AG04450 (cell line): ENCODE data around the gene PRRG1. TPM values are rescaled to one million over a fixed set of nuclear protein-coding genes. Genes with fewer than 3 reads are reported as not detected.

Experiments used
- CTCF ChIA-PET: fragments of 300-600, 350-600 bp; formaldehyde crosslinking; extraction: SDS; loops from one replicate; lab custom pipeline; 2022; ENCODE audit warnings: antibody characterized with exemption, inconsistent platforms; lab: Charles Lee
- POLR2A ChIA-PET: fragments of 350-600 bp; formaldehyde crosslinking; extraction: SDS; loops from one replicate; lab custom pipeline; 2021; ENCODE audit warnings: antibody characterized with exemption, inconsistent platforms; lab: Yijun Ruan, JAX
- DNase-seq: peaks from one replicate; pipeline ENCODE4 v3.0.0-alpha.2; 2011; ENCODE audit warnings: low read depth, low spot score
- H3K27ac ChIP-seq: one replicate; pipeline ENCODE4 v1.5.1; 2012; ENCODE audit warnings: low read depth, low read length, control low read depth
- H3K27me3 ChIP-seq: one replicate; pipeline ENCODE4 v1.6.0; 2012; ENCODE audit warnings: low read length; ENCODE audit not compliant: control insufficient read depth, insufficient read depth
- H3K4me3 ChIP-seq: 2 replicates; pipeline ENCODE4 v1.5.1; 2011; ENCODE audit warnings: mild to moderate bottlenecking, low read depth, low read length, control low read depth
- H3K9me3 ChIP-seq: 2 replicates; pipeline ENCODE4 v1.5.1; 2012; ENCODE audit warnings: low read length; ENCODE audit not compliant: control insufficient read depth, insufficient read depth
- polyA plus RNA-seq: library from polyadenylated mRNA; depleted of rRNA; stranded (reverse); fragments of >200 nt; gene quantifications from 2 replicates; pipeline ENCODE4 v1.2.3, GENCODE V29; 2011
- TF ChIP-seq, protein P1 (sequence below): IDR thresholded peaks from 2 replicates; pipeline ENCODE4 v1.5.1; 2011; ENCODE audit warnings: low read depth, low read length, control low read depth, inconsistent platforms

The PRRG1 gene
- polyA plus RNA-seq, 1 experiment, result 39.3 TPM

DNA sequence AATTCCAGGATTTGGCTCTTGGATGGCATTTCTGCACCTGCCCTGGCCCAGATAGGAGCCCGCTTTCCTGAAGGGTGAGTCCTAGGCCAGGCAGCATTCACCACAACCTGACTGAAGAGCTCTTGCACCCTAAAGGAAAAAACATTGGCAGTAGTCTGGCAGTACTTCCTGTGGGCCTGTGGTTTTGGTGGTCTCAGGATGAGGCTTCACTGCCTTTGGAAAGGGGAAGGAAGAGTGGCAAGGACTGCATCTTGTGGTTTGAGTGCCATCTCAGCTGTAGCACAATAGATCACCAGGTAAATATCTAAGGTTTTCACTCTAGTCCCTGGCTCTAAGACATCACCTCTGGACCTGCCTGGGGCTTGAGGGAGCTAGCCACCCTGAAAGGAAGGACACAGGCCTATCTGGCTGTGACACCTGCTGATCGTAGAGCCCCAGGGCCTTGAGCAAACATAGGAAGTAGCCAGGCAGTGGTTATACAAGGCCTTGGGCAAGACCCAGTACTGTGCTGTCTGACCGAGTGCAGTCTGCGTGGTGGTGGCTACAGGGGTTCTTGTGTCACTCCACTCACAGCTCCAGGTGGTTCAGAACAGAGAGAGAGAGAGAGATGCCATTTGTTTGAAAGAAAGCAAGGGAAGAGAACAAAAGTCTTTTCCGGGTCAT, 28.5 kb upstream of the PRRG1 start:
- TF ChIP-seq, protein P1, sequence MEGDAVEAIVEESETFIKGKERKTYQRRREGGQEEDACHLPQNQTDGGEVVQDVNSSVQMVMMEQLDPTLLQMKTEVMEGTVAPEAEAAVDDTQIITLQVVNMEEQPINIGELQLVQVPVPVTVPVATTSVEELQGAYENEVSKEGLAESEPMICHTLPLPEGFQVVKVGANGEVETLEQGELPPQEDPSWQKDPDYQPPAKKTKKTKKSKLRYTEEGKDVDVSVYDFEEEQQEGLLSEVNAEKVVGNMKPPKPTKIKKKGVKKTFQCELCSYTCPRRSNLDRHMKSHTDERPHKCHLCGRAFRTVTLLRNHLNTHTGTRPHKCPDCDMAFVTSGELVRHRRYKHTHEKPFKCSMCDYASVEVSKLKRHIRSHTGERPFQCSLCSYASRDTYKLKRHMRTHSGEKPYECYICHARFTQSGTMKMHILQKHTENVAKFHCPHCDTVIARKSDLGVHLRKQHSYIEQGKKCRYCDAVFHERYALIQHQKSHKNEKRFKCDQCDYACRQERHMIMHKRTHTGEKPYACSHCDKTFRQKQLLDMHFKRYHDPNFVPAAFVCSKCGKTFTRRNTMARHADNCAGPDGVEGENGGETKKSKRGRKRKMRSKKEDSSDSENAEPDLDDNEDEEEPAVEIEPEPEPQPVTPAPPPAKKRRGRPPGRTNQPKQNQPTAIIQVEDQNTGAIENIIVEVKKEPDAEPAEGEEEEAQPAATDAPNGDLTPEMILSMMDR, result no peak
- DNase-seq, result no peak
- H3K27ac ChIP-seq, result no peak overlapping the region
- no peaks in the 10 kb centered on the region for H3K27me3 ChIP-seq
- POLR2A ChIA-PET, result no interaction called here
- no peak overlapping the region for H3K4me3 ChIP-seq
- no peaks in the 10 kb centered on the region for H3K9me3 ChIP-seq
- CTCF ChIA-PET, result no interaction called here

DNA sequence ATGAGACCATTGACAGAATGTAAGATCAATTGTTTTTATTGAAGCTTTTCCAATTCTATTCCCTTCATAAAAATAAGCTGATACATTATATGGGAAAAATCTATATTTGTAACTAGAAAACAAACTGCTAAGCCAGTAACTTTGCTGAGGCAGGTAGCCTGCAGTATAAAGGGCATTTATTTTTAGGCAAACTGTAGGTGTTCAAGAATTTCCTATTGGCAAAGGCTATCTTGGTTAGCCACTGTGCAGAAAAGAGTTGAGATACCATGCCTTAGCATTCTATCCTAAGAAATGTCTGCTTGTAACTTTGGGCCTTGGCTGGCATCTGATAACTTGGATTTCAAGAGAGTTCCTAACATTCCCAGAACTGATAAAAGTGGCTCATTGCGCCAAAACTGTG, 18.5 kb upstream of the PRRG1 start:
- CTCF ChIA-PET, result no interaction called here

DNA sequence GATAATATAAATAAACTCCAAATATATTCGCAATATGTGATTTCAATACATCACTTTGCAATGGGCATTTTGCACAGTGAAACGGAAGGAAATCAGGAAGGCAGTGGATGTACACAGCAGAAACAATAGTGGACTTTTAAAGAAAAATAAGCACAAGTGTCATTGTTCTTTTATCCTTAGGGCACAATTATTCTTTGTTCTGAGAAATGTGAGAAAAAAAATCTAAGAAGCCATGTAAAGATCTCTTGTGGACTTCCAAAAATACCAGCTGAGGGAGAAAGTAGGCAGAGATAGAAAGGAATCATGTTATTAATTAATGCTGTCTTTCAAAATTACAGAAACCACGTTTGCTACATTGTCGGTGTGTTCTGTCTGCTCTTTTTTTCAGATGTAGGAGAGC, 17.6 kb upstream of the PRRG1 start:
- no peaks in the 10 kb centered on the region for H3K27me3 ChIP-seq
- TF ChIP-seq, protein P1, result no peak
- no peak overlapping the region for H3K4me3 ChIP-seq
- ChIA-PET POLR2A (no interaction called here), CTCF (no interaction called here)
- DNase-seq, result no peak
- no peak overlapping the region for H3K27ac ChIP-seq
- H3K9me3 ChIP-seq, result no peaks in the 10 kb centered on the region

More for the DNA sequence above, 18.5 kb upstream of the PRRG1 start:
- DNase-seq, result no peak
- Histone ChIP-seq H3K9me3 (no peaks in the 10 kb centered on the region), H3K27ac (no peak overlapping the region), H3K4me3 (no peak overlapping the region), H3K27me3 (no peaks in the 10 kb centered on the region)
- TF ChIP-seq, protein P1, result no peak
- POLR2A ChIA-PET, result no interaction called here

DNA sequence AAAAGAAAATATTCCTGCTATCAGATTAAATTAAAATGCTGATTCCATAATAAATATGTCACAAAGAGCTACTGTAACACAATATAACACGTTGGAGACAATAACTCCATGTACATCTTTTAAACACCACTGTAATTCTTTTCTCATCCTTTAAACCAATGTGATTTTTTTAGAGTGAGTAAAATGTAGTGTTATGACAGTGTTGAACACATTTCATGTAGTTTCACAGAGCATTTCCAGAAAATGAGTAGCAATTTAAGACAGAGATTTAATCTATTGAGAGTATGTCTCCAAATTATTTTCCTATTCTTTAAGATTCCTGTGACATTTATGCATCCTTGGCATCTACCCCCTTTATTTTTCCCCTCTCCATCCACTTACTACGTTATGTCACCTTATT, 17.1 kb upstream of the PRRG1 start:
- ChIA-PET POLR2A (no interaction called here), CTCF (no interaction called here)
- H3K27ac ChIP-seq, result no peak overlapping the region
- H3K9me3 ChIP-seq, result no peaks in the 10 kb centered on the region
- H3K4me3 ChIP-seq, result no peak overlapping the region
- TF ChIP-seq, protein P1, result no peak
- DNase-seq, result no peak
- H3K27me3 ChIP-seq, result no peaks in the 10 kb centered on the region

DNA sequence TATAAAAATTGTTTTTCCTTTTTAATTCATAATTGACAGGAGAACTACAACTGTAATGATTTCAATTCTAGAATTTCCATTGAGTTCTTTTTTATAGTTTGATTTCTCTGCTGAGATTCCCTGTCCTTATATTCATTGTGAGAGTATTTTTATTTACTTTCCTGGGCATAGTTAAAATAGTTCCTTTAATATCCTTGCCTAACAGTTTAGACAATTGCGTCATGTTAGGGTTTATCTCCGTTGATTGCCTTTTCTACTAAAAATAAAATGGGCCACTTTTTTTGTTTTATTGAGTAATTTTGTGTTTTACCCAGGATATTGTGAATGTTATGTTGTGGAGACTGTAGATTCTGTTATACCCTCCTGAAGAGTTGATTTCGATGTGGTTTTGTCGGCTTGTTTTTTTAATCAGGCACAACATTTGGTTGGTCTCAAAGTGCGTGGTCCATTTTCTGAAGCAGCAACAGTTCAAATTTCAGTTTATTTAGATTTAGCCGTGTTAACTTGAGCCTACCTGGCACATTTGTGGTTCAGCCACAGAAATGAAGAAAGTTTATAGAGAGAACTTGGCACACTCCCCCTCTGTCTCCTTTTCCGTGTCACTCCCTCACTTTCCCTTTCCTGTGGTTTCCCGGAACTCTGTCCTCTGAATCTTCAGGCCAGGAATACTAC, 16.0 kb upstream of the PRRG1 start:
- TF ChIP-seq, protein P1, result no peak
- Histone ChIP-seq H3K27me3 (no peaks in the 10 kb centered on the region), H3K27ac (peak overlapping the region; percentile 31), H3K4me3 (no peak overlapping the region), H3K9me3 (no peaks in the 10 kb centered on the region)
- POLR2A ChIA-PET, result no interaction called here
- CTCF ChIA-PET, result no interaction called here
- no peak for DNase-seq
